AG04449 (cell line): ENCODE results near the gene WWC1.

Source experiments
- CTCF ChIA-PET: fragments of 350-600 bp; formaldehyde crosslinking; extraction: SDS; loops from one replicate; lab custom pipeline; 2021; ENCODE audit warnings: antibody characterized with exemption; lab: Yijun Ruan, JAX
- POLR2A ChIA-PET: fragments of 400-600, 350-600 bp; formaldehyde crosslinking; extraction: SDS; loops from one replicate; lab custom pipeline; 2020; ENCODE audit warnings: antibody characterized with exemption, inconsistent platforms; lab: Yijun Ruan, JAX
- DNase-seq: peaks from one replicate; pipeline ENCODE4 v3.0.0-alpha.2; 2010; ENCODE audit warnings: low read depth, low spot score
- H3K4me3 ChIP-seq: 2 replicates; pipeline ENCODE4 v1.5.1; 2011; ENCODE audit warnings: low read depth, mild to moderate bottlenecking, control low read depth, low read length
- CTCF ChIP-seq: IDR thresholded peaks from one replicate; pipeline ENCODE4 v1.5.1; 2011; ENCODE audit warnings: mild to moderate bottlenecking, moderate library complexity, low read length, control low read depth, inconsistent platforms; ENCODE audit not compliant: insufficient read depth; ENCODE audit errors: missing control alignments

WWC1 gene

DNA sequence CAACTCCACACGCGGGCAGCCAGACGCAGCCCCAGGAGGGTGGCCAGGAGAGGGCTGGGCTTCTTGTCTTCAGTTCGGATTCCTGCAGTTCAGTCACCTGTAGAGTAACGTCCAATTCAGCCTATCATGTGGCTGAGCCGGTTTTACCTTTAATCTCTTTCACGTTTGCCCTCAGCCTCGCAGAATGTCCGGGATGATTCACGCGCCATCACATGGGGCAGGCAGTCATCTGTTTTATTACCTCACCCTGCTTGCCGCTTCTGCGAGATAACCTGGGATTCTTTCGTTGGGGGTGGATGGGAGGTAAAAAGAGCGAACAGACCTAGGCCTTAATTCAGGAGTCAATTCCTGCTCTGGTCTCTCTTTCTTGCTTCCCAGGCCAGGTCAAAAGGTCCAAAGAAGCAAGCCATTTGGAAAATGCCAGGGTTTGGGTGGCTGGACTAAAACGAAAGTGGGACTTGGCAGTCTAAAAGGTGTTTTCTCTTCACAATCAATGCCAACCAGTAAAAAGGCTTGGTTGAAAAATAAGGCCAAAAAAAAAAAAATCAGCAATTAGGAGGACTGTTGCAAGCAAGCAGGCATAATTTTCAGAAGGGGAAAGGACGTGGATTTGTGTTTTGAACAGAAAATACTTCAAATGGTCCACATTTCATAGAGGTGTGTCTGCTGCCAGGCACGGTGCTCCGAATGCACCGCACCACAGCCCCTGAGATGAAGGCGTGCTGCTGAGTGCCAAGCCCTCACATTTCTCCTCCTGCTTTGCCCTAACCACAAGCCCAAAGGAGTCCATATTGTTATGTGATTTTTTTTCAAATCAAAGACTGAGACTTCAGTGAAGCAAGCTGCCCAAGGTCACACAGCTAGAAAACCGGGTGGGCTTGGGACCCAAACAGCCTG lies 2.8 kb upstream of the WWC1 start:
- no peak overlapping the region for H3K4me3 ChIP-seq
- ChIA-PET CTCF (interaction anchor here (1.3 kb wide), 1 partner anchor 197 kb away, joined by 4 read pairs; the partner anchor contains the start of gene RARS1), POLR2A (no interaction called here)
- DNase-seq: no peak
- no peak for TF ChIP-seq CTCF

GRCh38 chr5:168290902-168291341 lies 523 bp upstream of the WWC1 start:
- ChIA-PET CTCF (interaction anchor here (1.2 to 7.5 kb wide), 5 partner anchors 9 to 195 kb away, joined by 3 to 87 read pairs (median 34); partner anchors contain the start of gene RARS1), POLR2A (no interaction called here)
- H3K4me3 ChIP-seq: peak overlapping the region; percentile 68
- no peak for TF ChIP-seq CTCF
- DNase-seq: no peak

- ChIA-PET CTCF (interaction anchor here (0.7 to 7.5 kb wide), 10 partner anchors 10 to 194 kb away, joined by 3 to 87 read pairs (median 3); partner anchors contain the start of gene RARS1), POLR2A (interaction anchor here (1.2 kb wide), 1 partner anchor 74 kb away, joined by 4 read pairs; no protein-coding TSS in a partner anchor)
- DNase-seq: no peak
- peak; percentile 24 for TF ChIP-seq CTCF
- peak overlapping the region; percentile 68 for H3K4me3 ChIP-seq
Observed at GRCh38 chr5:168291964-168292785, 730 bp downstream of the WWC1 start.

- peak overlapping the region; percentile 29 for H3K4me3 ChIP-seq
- TF ChIP-seq CTCF: no peak
- POLR2A ChIA-PET: interaction anchor here (1.2 kb wide), 1 partner anchor 74 kb away, joined by 4 read pairs; no protein-coding TSS in a partner anchor
- DNase-seq: no peak
- CTCF ChIA-PET: interaction anchor here (0.9 to 7.5 kb wide), 9 partner anchors 11 to 193 kb away, joined by 3 to 87 read pairs (median 5); partner anchors contain the start of gene RARS1
Observed at GRCh38 chr5:168292786-168293696, 1.6 kb downstream of the WWC1 start.

GRCh38 chr5:168295574-168296201 lies 4.2 kb downstream of the WWC1 start:
- peak; percentile 83 for TF ChIP-seq CTCF
- ChIA-PET CTCF (interaction anchor here (0.7 to 7.5 kb wide), 27 partner anchors 8 to 1419 kb away, joined by 3 to 87 read pairs (median 5); partner anchors contain the start of gene RARS1), POLR2A (no interaction called here)
- no peak for DNase-seq
- H3K4me3 ChIP-seq: no peak overlapping the region
